GM19025 (cell line): Measurements from ENCODE around the gene ETV1.

Experiments used
- ATAC-seq: cut with Tn5 transposase; IDR thresholded peaks from one replicate; pipeline ENCODE4 v1.9.1; 2021; ENCODE audit warnings: mild to moderate bottlenecking, low read depth, moderate library complexity; ENCODE audit not compliant: unreplicated experiment

Gene ETV1

DNA sequence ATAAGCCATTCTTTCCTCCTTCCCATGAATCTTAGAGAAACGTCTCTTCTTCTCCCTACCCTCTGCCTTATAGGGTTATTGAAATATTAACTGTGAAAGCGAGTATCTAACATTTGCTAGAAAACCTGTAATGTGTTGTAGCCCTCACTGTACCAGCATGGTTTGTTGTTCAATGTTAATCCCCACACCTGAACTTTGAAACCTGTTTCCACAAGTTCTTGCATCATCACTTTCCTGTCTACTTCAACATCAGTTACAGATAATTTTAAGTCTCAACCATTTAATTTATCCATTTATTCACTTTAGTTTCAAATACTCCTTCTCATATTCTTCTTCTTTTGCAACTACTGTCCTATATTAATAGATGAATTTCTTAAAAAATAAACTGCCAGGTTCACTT, 148.2 kb downstream of the ETV1 start:
- ATAC-seq, result no peak
